ENCODE data around the gene MESD. TPM values are rescaled to one million over a fixed set of nuclear protein-coding genes. Genes with fewer than 3 reads are reported as not detected.

MESD gene
- total and polyA plus RNA-seq, 9 of the 15 experiments (the other 6 are each of a cell fraction or from before 2014, with no cell fraction given) = 11.3 to 39.7 (median 22.8) TPM

- TF ChIP-seq SRSF1 (IDR thresholded peaks at IDR 0.05; ENCODE audit: low read depth, low read length) (no peak), PURB (CRISPR knock-in tag; IDR thresholded peaks at IDR 0.05; ENCODE audit: low read depth) (no peak), KDM1A (IDR thresholded peaks at IDR 0.05) (no peak), NRF1 (conservative IDR thresholded peaks at IDR 0.05 in 1 of 2, IDR thresholded peaks at IDR 0.05 in 1 of 2) (peak; percentile 93 to 94), ZNF143 (CRISPR knock-in tag; IDR thresholded peaks at IDR 0.05) (no peak), ELK3 (CRISPR knock-in tag; IDR thresholded peaks at IDR 0.05) (no peak), MTF1 (CRISPR knock-in tag; IDR thresholded peaks at IDR 0.05; ENCODE audit: borderline replicate concordance) (no peak), ZNF766 (CRISPR knock-in tag; conservative IDR thresholded peaks at IDR 0.05) (no peak), ZNF407 (IDR thresholded peaks at IDR 0.05; ENCODE audit: low read depth) (peak; percentile 71; the same call in 1 of the 2 replicates), ZC3H8 (IDR thresholded peaks at IDR 0.05) (no peak), UBTF (IDR thresholded peaks at IDR 0.05; ENCODE audit: borderline replicate concordance in 1 of 2, low read depth in 2 of 2, low read length in 2 of 2) (0 out of 4 replicates have a peak, but pooled peaks of 1 of the 2 experiments have one; percentile 27)
Observed at GRCh38 chr15:80989518-80990478, at the start of gene MESD (continued).
